ENCODE results near the gene KRTAP8-1. TPM values are rescaled to one million over a fixed set of nuclear protein-coding genes. Genes with fewer than 3 reads are reported as not detected.

Gene KRTAP8-1
- total and polyA plus RNA-seq, 10 of the 15 experiments (the other 5 are each of a cell fraction or from before 2014, with no cell fraction given) = not detected

DNA sequence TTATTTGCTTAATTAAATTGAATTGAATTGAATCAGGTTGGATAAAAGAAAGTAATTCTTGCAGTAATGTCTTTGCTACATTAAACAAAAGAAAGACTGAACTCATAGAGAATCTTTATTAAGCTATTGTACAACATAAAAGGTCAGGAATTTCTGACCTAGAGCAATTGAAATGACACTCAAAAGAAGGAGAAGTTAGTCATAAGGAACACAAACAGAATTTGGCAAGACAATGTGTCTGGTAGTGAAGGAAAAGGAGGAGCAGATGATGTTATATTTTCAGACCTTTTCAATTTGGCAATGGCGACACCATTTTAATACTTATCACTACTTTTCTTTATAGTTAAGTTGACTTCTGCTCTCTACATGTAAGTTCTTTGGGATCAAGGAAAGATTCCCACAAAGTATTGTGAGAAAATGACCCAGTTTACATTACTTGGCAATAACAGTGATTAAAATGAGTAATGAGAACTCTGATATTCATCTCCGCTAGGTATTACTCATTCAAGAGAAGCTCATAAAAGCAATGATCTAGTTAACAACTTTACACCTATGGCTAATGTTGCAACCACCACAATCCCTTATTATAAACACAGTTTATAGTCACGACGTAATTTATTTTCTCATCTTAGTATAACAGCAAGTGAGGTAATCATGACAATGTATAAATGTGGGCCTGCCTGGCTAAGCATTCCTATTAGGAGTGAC is 43.2 kb downstream of the KRTAP8-1 start:
- ChIA-PET SMC1A (ENCODE audit: uncharacterized antibody, unreplicated experiment) (no interaction called here), CTCF (no interaction called here), POLR2A (no interaction called here), RAD21 (ENCODE audit: unreplicated experiment) (no interaction called here)
- Histone ChIP-seq H3K9ac (ENCODE audit: control insufficient read depth, insufficient read depth, low read length) (no peak overlapping the region), H3K27me3 (replicated peaks in 1 of 2; ENCODE audit: control insufficient read depth in 2 of 2, insufficient read depth in 2 of 2, low read length in 1 of 2) (no peaks in the 10 kb centered on the region), H3K36me3 (ENCODE audit: control insufficient read depth in 2 of 2, insufficient read depth in 2 of 2, low read length in 1 of 2) (no peaks in the 10 kb centered on the region), H3K4me1 (ENCODE audit: control insufficient read depth, insufficient read depth, low read length) (no peaks in the 10 kb centered on the region), H3K9me3 (replicated peaks; ENCODE audit: control insufficient read depth, insufficient read depth, low read length) (no peaks in the 10 kb centered on the region), H2AFZ (ENCODE audit: control insufficient read depth, low read depth, low read length) (no peak overlapping the region), H4K20me1 (ENCODE audit: control insufficient read depth, insufficient read depth) (no peaks in the 10 kb centered on the region), H3K79me2 (ENCODE audit: control insufficient read depth, insufficient read depth, low read length) (no peaks in the 10 kb centered on the region), H3K27ac (ENCODE audit: control insufficient read depth, insufficient read depth) (no peak overlapping the region), H3K4me2 (ENCODE audit: control insufficient read depth, insufficient read depth) (no peak overlapping the region), H3K4me3 (no peak overlapping the region)
- ATAC-seq (no peak), DNase-seq (ENCODE audit: low read depth, low spot score) (no peak), FAIRE-seq (no peak)
- no TSS peak for BruUV-seq (replicated peaks)
- in situ Hi-C loops (cut with MboI) (no loop called here), intact Hi-C loops (cut with micrococcal nuclease; ENCODE audit: unreplicated experiment) (no loop called here)
- 42% methylated on average over 4 of the region's 4 CpGs for WGBS (ENCODE audit: insufficient coverage, insufficient replicate concordance, low lambda C conversion rate, missing lambda C conversion rate)
- TF ChIP-seq, protein P1, sequence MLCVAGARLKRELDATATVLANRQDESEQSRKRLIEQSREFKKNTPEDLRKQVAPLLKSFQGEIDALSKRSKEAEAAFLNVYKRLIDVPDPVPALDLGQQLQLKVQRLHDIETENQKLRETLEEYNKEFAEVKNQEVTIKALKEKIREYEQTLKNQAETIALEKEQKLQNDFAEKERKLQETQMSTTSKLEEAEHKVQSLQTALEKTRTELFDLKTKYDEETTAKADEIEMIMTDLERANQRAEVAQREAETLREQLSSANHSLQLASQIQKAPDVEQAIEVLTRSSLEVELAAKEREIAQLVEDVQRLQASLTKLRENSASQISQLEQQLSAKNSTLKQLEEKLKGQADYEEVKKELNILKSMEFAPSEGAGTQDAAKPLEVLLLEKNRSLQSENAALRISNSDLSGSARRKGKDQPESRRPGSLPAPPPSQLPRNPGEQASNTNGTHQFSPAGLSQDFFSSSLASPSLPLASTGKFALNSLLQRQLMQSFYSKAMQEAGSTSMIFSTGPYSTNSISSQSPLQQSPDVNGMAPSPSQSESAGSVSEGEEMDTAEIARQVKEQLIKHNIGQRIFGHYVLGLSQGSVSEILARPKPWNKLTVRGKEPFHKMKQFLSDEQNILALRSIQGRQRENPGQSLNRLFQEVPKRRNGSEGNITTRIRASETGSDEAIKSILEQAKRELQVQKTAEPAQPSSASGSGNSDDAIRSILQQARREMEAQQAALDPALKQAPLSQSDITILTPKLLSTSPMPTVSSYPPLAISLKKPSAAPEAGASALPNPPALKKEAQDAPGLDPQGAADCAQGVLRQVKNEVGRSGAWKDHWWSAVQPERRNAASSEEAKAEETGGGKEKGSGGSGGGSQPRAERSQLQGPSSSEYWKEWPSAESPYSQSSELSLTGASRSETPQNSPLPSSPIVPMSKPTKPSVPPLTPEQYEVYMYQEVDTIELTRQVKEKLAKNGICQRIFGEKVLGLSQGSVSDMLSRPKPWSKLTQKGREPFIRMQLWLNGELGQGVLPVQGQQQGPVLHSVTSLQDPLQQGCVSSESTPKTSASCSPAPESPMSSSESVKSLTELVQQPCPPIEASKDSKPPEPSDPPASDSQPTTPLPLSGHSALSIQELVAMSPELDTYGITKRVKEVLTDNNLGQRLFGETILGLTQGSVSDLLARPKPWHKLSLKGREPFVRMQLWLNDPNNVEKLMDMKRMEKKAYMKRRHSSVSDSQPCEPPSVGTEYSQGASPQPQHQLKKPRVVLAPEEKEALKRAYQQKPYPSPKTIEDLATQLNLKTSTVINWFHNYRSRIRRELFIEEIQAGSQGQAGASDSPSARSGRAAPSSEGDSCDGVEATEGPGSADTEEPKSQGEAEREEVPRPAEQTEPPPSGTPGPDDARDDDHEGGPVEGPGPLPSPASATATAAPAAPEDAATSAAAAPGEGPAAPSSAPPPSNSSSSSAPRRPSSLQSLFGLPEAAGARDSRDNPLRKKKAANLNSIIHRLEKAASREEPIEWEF (IDR thresholded peaks at IDR 0.05; ENCODE audit: insufficient replicate concordance, low read depth, low read length) = no peak
- no peak for TF ChIP-seq STAT3 (IDR thresholded peaks at IDR 0.05; ENCODE audit: low read depth, low read length)
- TF ChIP-seq NFYB (IDR thresholded peaks at IDR 0.05; ENCODE audit: insufficient read depth, low read depth, low read length) = no peak
- TF ChIP-seq, protein P2, sequence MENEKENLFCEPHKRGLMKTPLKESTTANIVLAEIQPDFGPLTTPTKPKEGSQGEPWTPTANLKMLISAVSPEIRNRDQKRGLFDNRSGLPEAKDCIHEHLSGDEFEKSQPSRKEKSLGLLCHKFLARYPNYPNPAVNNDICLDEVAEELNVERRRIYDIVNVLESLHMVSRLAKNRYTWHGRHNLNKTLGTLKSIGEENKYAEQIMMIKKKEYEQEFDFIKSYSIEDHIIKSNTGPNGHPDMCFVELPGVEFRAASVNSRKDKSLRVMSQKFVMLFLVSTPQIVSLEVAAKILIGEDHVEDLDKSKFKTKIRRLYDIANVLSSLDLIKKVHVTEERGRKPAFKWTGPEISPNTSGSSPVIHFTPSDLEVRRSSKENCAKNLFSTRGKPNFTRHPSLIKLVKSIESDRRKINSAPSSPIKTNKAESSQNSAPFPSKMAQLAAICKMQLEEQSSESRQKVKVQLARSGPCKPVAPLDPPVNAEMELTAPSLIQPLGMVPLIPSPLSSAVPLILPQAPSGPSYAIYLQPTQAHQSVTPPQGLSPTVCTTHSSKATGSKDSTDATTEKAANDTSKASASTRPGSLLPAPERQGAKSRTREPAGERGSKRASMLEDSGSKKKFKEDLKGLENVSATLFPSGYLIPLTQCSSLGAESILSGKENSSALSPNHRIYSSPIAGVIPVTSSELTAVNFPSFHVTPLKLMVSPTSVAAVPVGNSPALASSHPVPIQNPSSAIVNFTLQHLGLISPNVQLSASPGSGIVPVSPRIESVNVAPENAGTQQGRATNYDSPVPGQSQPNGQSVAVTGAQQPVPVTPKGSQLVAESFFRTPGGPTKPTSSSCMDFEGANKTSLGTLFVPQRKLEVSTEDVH (IDR thresholded peaks at IDR 0.05; ENCODE audit: low read depth, partially characterized antibody) = no peak
- no peak for TF ChIP-seq CEBPB (IDR thresholded peaks at IDR 0.05; ENCODE audit: borderline replicate concordance in 1 of 2, low read depth in 2 of 2, low read length in 2 of 2)
- no peak for TF ChIP-seq RBBP5 (conservative IDR thresholded peaks at IDR 0.05)
- no peak for TF ChIP-seq TBL1XR1 (IDR thresholded peaks at IDR 0.05; ENCODE audit: low read depth, low read length)
- TF ChIP-seq SREBF2 (IDR thresholded peaks at IDR 0.05; ENCODE audit: low read length) = no peak
- no peak for TF ChIP-seq ZNF384 (IDR thresholded peaks at IDR 0.05; ENCODE audit: borderline replicate concordance, low read depth, low read length)
- no peak for TF ChIP-seq TCF12 (IDR thresholded peaks at IDR 0.05; ENCODE audit: low read depth, low read length)
- no peak for TF ChIP-seq MXI1 (IDR thresholded peaks at IDR 0.05; ENCODE audit: low read depth, low read length)
- TF ChIP-seq TCF7 (IDR thresholded peaks at IDR 0.05; ENCODE audit: borderline replicate concordance) = no peak
- TF ChIP-seq MTA2 (IDR thresholded peaks at IDR 0.05; ENCODE audit: low read depth) = no peak
- no peak for TF ChIP-seq E2F4 (IDR thresholded peaks at IDR 0.05; ENCODE audit: low read depth, low read length)
